Stimulated activated naive B cell treated with anti-CD40 and anti-IgM and Interleukin-4, amounts not matched to agents 10 μg/mL and 1 μg/mL and 100 μg/mL, for 72 hours (primary cell): ENCODE results near the gene PGAP2.

Source experiments
- ATAC-seq, 2 donors: fragments of 150-1000 bp; cut with Tn5 transposase; replicated peaks; 2 replicates each; pipeline ENCODE4 v1.10.0; 2021; ENCODE audit warnings: moderate library complexity in 1 of 2
- DNase-seq: peaks from one replicate; pipeline ENCODE4 v3.0.0; 2021
- H3K27ac Mint-ChIP-seq: one replicate; pipeline ENCODE4 v1.8.0; 2022; ENCODE audit warnings: mild to moderate bottlenecking, mixed read lengths
- H3K27me3 Mint-ChIP-seq, 2 donors: one replicate each; pipeline ENCODE4 v1.8.0; 2022; ENCODE audit warnings: mixed read lengths in 2 of 2
- H3K36me3 Mint-ChIP-seq, 2 donors: one replicate each; pipeline ENCODE4 v1.8.0; 2022; ENCODE audit warnings: mixed read lengths in 2 of 2, mild to moderate bottlenecking in 1 of 2
- H3K4me1 Mint-ChIP-seq, 2 donors: one replicate each; pipeline ENCODE4 v1.8.0; 2022; ENCODE audit warnings: mixed read lengths in 2 of 2, mild to moderate bottlenecking in 1 of 2
- H3K4me3 Mint-ChIP-seq, 2 donors: one replicate each; pipeline ENCODE4 v1.8.0; 2022; ENCODE audit warnings: mild to moderate bottlenecking in 2 of 2, mixed read lengths in 2 of 2, moderate library complexity in 1 of 2
- H3K9me3 Mint-ChIP-seq, 2 donors: one replicate each; pipeline ENCODE4 v1.8.0; 2022; ENCODE audit warnings: mixed read lengths in 2 of 2, mild to moderate bottlenecking in 1 of 2

Gene PGAP2

DNA sequence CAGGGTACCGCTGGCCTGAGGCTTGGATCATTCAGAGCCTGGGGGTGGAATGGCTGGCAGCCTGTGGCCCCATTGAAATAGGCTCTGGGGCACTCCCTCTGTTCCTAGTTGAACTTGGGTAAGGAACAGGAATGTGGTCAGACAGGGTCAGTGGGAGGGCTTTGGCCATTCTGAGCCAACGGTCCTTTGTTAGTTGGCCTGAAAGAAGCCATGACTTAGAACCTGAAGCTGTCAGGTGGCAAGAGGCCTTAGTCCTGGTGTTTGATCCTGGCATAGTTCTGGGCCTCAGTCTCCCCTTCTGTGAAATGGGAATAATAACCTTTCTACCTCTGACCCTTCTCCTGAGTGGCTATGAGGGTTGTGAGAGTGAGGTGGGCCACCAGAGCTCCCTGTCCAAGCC lies 8.3 kb downstream of the PGAP2 start:
- H3K4me3 Mint-ChIP-seq: no peak overlapping the region
- no peaks in the 10 kb centered on the region for H3K9me3 Mint-ChIP-seq
- H3K27ac Mint-ChIP-seq: no peak overlapping the region
- ATAC-seq (no peak), DNase-seq (no peak)
- H3K36me3 Mint-ChIP-seq: peaks cover 30 to 31% of the 10 kb centered on the region in 2 donors
- H3K27me3 Mint-ChIP-seq: no peaks in the 10 kb centered on the region
- H3K4me1 Mint-ChIP-seq: no peaks in the 10 kb centered on the region

DNA sequence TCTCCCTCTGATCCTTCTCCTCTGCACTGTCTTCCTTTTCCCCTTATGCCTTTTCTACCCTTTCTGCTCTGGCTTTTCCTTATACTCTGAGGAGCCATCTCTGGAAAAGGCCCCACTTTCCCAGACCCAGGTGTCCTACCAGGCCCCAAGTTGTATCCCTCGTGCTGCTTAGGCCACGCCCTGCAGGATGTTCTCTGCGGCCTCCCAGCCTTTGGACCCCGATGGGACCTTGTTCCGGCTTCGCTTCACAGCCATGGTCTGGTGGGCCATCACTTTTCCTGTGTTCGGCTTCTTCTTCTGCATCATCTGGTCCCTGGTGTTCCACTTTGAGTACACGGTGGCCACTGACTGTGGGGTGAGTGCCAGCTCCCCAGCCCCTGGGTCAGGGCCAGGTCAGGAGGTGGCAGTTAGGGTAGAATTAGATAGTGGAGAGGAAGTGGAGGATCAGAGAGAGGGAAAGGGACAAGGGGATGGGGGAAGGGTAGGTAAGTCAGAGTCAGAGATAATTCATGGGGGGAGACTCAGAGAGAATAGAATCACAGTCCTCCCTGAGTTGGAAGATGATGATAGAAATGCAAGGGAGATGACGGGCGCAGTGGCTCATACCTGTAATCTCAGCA lies 8.9 kb downstream of the PGAP2 start:
- Mint-ChIP-seq H3K9me3 (no peaks in the 10 kb centered on the region), H3K27me3 (no peaks in the 10 kb centered on the region), H3K36me3 (peaks cover 27 to 31% of the 10 kb centered on the region in 2 donors), H3K4me1 (no peaks in the 10 kb centered on the region), H3K4me3 (no peak overlapping the region), H3K27ac (peak overlapping the region; percentile 16)
- ATAC-seq: no peak
- DNase-seq: no peak

DNA sequence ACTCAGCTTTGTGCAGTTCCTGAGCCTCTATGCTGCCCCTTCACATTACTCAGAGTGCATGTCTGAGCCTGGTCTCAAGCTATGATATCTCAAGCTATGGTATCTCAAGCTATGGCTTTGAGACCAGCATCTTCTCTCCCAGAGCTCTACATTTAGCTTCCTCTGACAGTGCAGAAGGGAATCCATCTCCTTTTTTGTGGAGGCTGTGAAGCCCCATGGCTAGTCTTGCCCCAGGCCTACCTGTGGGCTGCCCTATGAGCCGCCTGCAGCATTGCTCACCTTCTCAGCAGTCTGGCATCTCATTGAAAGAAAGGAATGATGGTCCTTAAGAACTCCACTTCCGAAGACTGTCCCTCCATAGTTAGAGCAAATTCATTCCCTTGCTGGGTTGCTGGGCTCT lies 12.6 kb downstream of the PGAP2 start:
- DNase-seq (no peak), ATAC-seq (no peak)
- no peak overlapping the region for H3K4me3 Mint-ChIP-seq
- H3K9me3 Mint-ChIP-seq: no peaks in the 10 kb centered on the region
- peaks cover 22 to 28% of the 10 kb centered on the region in 2 donors for H3K4me1 Mint-ChIP-seq
- H3K36me3 Mint-ChIP-seq: peaks cover 42 to 46% of the 10 kb centered on the region in 2 donors
- H3K27me3 Mint-ChIP-seq: no peaks in the 10 kb centered on the region
- H3K27ac Mint-ChIP-seq: peak overlapping the region; percentile 31

DNA sequence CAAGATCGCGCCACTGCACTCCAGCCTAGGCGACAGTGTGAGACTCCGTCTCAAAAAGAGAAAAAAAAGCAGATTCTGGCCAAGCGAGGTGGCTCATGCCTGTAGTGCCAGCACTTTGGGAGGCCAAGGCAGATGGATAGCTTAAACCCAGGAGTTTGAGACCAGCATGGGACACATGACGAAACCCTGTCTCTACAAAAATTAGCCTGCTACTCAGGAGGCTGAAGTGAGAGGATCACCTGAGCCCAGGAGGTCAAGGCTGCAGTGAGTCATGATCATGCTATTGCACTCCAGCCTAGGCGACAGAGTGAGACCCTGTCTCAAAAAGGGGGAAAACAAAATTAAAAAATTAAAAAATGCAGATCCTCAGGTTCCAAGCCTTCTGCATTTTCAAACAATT lies 14.0 kb downstream of the PGAP2 start:
- no peaks in the 10 kb centered on the region for H3K9me3 Mint-ChIP-seq

DNA sequence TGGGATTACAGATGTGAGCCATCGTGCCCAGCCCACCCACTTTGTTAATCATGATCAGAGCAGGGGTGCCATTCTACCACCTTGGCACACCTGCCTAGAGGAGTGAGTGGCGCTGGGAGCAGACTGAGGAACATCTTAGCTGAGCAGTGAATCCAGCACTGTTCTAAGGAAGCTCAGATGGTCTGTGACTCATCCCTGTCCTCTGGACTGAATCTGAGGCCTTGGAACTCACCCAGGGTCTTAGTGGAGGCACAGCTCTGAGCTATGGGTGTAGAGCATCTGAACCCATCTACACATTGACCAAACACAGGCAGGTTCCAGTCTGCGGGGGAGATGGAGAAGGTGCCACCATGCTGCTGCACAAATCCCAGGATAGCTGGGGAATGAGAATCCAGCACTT lies 14.9 kb downstream of the PGAP2 start:
- ATAC-seq (peak in 1 of 2 donors; percentile 22), DNase-seq (no peak)
- peaks cover 37 to 50% of the 10 kb centered on the region in 2 donors for H3K4me1 Mint-ChIP-seq
- H3K9me3 Mint-ChIP-seq: no peaks in the 10 kb centered on the region
- H3K27ac Mint-ChIP-seq: peak overlapping the region; percentile 63
- H3K4me3 Mint-ChIP-seq: no peak overlapping the region
- H3K27me3 Mint-ChIP-seq: no peaks in the 10 kb centered on the region
- H3K36me3 Mint-ChIP-seq: peaks cover 48 to 53% of the 10 kb centered on the region in 2 donors

More for the DNA sequence above, 14.0 kb downstream of the PGAP2 start:
- DNase-seq (no peak), ATAC-seq (no peak)
- Mint-ChIP-seq H3K27ac (no peak overlapping the region), H3K27me3 (no peaks in the 10 kb centered on the region), H3K36me3 (peaks cover 45 to 52% of the 10 kb centered on the region in 2 donors), H3K4me3 (no peak overlapping the region), H3K4me1 (peaks cover 30 to 41% of the 10 kb centered on the region in 2 donors)

DNA sequence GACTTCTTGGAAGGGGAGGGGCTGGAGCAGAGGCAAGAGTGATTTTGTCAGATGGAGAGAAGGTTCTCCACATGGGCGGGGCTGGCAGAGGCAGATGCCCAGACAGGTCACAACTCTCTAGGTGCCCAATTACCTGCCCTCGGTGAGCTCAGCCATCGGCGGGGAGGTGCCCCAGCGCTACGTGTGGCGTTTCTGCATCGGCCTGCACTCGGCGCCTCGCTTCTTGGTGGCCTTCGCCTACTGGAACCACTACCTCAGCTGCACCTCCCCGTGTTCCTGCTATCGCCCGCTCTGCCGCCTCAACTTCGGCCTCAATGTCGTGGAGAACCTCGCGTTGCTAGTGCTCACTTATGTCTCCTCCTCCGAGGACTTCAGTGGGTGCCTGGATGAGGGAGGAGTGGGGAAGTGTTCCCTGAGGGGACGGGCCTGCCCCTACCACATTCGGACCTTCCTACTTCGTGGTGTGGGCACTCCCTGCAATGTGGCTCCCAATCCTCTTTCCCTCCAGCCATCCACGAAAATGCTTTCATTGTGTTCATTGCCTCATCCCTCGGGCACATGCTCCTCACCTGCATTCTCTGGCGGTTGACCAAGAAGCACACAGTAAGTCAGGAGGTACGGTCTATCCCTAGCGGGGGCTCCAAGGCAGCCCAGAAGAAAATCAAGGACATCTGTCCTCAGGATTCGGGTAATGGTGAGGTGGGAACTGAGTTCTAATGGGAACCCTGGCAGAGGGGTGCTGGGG lies 15.6 kb downstream of the PGAP2 start:
- H3K27me3 Mint-ChIP-seq: no peaks in the 10 kb centered on the region
- peaks cover 37 to 50% of the 10 kb centered on the region in 2 donors for H3K4me1 Mint-ChIP-seq
- peak overlapping the region; percentile 83 for H3K27ac Mint-ChIP-seq
- ATAC-seq (no peak), DNase-seq (no peak)
- no peak overlapping the region for H3K4me3 Mint-ChIP-seq
- peaks cover 45 to 48% of the 10 kb centered on the region in 2 donors for H3K36me3 Mint-ChIP-seq
- no peaks in the 10 kb centered on the region for H3K9me3 Mint-ChIP-seq

DNA sequence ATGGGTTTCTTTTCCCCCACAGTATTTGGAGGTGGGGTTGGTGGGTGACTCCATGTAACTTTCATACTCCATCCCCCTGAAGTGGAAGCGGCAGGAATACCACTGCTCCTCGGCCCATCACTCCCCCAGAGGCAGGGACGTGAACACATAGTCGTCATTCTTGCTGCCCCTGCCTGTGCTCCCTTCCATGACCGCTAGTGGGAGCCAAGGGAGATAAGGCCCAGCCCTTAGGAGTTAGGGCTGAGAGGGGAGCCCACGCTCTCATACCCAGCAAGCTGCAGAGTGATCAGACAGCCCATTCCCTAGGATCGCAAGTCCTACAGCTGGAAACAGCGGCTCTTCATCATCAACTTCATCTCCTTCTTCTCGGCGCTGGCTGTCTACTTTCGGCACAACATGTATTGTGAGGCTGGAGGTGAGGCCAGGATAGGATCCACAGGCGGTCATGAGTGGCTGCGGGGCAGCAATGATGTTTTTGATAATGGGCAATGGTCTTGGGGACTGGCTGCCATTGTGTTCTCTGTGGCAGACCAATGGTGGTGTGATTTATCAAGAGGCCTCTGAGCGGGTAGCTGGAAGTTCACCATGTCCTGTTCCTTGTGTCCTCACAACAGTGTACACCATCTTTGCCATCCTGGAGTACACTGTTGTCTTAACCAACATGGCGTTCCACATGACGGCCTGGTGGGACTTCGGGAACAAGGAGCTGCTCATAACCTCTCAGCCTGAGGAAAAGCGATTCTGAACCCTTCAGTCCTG lies 16.5 kb downstream of the PGAP2 start:
- Mint-ChIP-seq H3K4me3 (no peak overlapping the region), H3K36me3 (peaks cover 44 to 48% of the 10 kb centered on the region in 2 donors), H3K27ac (peak overlapping the region; percentile 86), H3K4me1 (peaks cover 37 to 50% of the 10 kb centered on the region in 2 donors), H3K27me3 (no peaks in the 10 kb centered on the region), H3K9me3 (no peaks in the 10 kb centered on the region)
- DNase-seq (peak; percentile 44), ATAC-seq (peak; percentile 82 to 84)

DNA sequence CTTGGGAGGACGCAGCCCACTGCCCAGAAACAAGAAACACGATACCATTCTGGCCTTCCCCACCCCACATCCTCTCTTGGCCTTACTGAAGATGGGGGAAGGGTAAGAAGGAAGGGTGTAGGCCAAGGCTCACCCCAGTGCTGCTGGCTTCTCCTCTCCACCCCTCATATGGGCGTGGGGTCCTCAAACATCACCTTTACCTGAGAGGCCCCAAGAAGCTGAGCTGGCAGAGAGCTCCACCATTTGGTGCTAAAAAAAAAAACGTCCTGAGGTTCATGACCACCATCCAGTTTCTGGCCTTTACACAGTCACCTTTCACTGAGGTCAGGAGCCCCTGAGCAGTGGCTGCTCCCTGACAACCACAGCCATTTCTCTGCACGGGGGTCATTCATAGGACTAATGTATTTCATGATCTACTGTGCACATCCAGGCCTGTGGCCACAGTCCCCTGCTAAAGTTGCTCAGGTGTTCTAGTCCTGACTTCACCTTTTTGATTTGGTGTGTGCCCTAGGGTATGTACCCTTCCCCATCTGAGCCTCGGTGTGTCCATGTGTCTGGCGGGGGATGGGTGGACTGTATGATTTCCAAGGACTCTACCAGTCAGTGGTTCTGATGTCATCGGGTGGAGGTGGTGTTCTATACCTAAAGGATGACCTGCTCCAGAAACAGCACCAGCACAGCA lies 17.3 kb downstream of the PGAP2 start:
- peak overlapping the region; percentile 86 for H3K27ac Mint-ChIP-seq
- H3K36me3 Mint-ChIP-seq: peaks cover 40 to 48% of the 10 kb centered on the region in 2 donors
- no peaks in the 10 kb centered on the region for H3K9me3 Mint-ChIP-seq
- H3K4me3 Mint-ChIP-seq: no peak overlapping the region
- no peak for DNase-seq
- H3K4me1 Mint-ChIP-seq: peaks cover 37 to 51% of the 10 kb centered on the region in 2 donors
- peak; percentile 15 to 28 for ATAC-seq
- no peaks in the 10 kb centered on the region for H3K27me3 Mint-ChIP-seq

DNA sequence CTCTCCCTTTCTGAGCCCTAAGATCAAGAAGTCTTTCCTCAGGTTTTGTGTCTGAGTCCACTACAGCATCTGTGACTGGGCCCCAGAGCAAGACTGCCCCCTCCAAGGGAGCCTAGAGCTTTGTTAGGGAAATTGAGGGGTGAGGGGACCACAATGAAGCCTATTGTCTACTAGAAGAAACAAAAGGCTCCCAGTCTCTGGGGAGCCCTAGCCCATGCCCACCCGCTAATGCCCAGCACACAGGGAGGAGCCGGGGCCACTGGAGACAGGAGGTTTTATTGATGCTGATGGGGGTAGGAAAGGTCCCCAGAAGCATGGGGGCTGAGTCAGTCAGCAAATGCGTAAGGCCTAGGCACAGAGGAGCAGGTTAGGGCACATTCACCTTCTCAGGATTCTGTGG lies 18.4 kb downstream of the PGAP2 start:
- Mint-ChIP-seq H3K4me1 (peaks cover 48 to 62% of the 10 kb centered on the region in 2 donors), H3K36me3 (peaks cover 49 to 59% of the 10 kb centered on the region in 2 donors), H3K4me3 (no peak overlapping the region), H3K27me3 (no peaks in the 10 kb centered on the region), H3K27ac (peak overlapping the region; percentile 86), H3K9me3 (peaks cover 0 to under 1% of the 10 kb centered on the region in 2 donors)
- ATAC-seq: no peak
- DNase-seq: no peak

DNA sequence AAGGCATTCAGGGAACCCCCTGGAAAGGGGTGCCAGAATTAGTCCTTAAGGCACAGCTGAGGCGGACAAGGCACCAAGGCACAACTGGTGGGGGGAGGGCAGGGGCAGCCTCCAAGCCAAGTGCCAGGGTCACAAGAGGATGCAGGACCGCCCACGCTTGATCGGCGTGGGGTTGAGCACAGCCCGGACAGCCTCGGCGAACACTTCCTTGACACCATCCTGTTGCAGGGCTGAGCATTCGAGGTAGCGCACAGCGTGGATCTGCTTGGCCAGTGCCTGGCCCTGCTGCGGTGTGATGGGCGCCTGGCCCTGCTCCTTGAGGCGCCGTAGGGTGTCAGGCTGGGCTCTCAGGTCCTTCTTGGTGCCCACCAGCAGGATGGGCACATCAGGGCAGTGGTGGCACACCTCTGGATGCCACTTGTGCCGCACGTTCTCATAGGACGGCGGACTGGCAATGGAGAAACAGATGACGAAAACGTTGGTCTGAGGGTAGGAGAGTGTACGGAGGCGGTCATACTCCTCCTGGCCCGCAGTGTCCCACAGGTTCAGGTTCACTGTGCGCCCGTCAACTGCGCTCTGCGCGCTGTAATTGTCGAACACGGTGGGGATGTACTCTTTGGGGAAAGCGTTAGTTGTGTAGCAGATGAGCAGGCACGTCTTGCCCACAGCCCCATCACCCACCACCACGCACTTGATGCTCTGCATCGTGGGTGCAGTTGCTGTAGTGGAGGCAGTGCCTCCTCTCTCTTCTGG lies 19.2 kb downstream of the PGAP2 start:
- H3K27ac Mint-ChIP-seq: peak overlapping the region; percentile 86

DNA sequence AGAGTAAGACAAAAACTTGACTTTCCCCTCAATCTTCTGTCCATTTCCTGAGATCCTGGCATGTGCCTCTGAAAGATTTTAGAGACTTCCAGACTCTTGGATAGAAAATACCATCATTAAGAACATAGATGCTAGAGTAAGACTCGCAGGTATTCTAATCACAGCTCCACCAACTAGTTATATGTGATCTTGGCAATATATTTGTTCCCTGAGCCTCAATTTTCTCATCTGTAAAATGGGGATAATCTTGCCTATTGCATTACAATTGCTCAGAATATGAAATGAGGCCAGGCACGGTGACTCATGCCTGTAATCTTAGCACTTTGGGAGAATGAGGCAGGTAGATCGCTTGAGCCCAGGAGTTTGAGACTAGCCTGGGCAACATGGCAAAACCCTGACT lies 21.7 kb downstream of the PGAP2 start:
- Mint-ChIP-seq H3K4me3 (no peak overlapping the region), H3K27me3 (no peaks in the 10 kb centered on the region), H3K27ac (no peak overlapping the region), H3K9me3 (peaks cover 0 to 1% of the 10 kb centered on the region in 2 donors), H3K4me1 (peaks cover 63 to 76% of the 10 kb centered on the region in 2 donors), H3K36me3 (peaks cover 51 to 73% of the 10 kb centered on the region in 2 donors)
- no peak for DNase-seq
- ATAC-seq: no peak

More for the DNA sequence above, 19.2 kb downstream of the PGAP2 start:
- Mint-ChIP-seq H3K36me3 (peaks cover 51 to 68% of the 10 kb centered on the region in 2 donors), H3K27me3 (no peaks in the 10 kb centered on the region), H3K4me1 (peaks cover 55 to 71% of the 10 kb centered on the region in 2 donors), H3K4me3 (no peak overlapping the region), H3K9me3 (peaks cover 0 to 1% of the 10 kb centered on the region in 2 donors)
- no peak for ATAC-seq
- DNase-seq: no peak

DNA sequence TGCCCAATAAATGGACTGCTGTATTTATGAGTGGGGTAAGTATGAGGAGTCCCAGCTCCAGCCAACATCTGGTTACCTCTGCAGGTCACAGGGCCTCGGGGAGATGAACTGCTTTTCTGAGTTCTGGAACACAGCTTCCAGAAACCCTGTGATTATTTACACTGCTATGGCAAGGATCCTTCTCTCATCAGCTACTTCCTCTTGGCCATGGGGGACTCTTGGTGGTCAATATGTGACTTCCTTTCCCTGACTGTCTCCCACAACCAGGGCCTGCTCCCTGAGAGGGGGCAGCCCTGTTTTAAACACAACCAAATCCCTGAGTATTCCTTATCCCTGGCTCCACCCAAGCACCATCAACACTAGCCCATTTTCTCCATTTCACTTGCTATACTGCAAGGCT lies 22.4 kb downstream of the PGAP2 start:
- Mint-ChIP-seq H3K4me1 (peaks cover 63 to 76% of the 10 kb centered on the region in 2 donors), H3K27me3 (no peaks in the 10 kb centered on the region), H3K27ac (peak overlapping the region; percentile 86), H3K36me3 (peaks cover 51 to 73% of the 10 kb centered on the region in 2 donors), H3K4me3 (peak overlapping the region in 1 of 2 donors; percentile 63), H3K9me3 (peaks cover 0 to 1% of the 10 kb centered on the region in 2 donors)
- ATAC-seq: no peak
- no peak for DNase-seq
